ENCODE data around the gene DNHD1. TPM values are rescaled to one million over a fixed set of nuclear protein-coding genes. Genes with fewer than 3 reads are reported as not detected.

DNHD1 gene
- total and polyA plus RNA-seq, 2 of the 13 experiments (the other 11 are each of a cell fraction or from before 2014, with no cell fraction given) = 2.7 to 9.3 TPM

DNA sequence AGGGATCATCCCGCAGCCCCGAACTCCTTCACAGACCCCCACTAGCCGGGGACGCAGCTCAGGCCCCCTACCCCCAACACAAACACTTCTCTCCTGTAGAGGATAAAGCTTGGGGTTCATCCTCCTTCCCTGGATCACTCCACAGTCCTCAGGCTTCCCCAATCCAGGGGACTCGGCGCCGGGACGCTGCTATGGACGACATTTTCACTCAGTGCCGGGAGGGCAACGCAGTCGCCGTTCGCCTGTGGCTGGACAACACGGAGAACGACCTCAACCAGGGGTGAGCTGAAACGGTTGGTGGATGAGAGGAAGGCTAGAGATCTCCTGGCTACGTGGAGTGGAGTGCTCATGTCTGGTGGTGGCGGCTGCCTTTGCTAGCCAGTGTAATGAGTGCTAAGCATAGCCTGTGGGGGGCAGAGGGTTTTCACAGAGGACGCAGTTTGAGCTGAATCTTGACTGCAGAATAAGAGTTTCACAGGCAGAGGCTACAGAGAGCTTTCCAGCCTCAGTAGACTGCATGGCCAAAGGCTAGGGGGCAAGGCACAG, 107.1 kb downstream of the DNHD1 start (continued):
- TF ChIP-seq ZNF747 (CRISPR knock-in tag; IDR thresholded peaks at IDR 0.05; ENCODE audit: borderline replicate concordance) (peak; percentile 46; the same call in 1 of the 2 replicates), RORA (CRISPR knock-in tag; IDR thresholded peaks at IDR 0.05) (no peak), ZNF562 (CRISPR knock-in tag; IDR thresholded peaks at IDR 0.05; ENCODE audit: borderline replicate concordance) (no peak), RARA (CRISPR knock-in tag; IDR thresholded peaks at IDR 0.05) (no peak), ZNF253 (CRISPR knock-in tag; IDR thresholded peaks at IDR 0.05; ENCODE audit: borderline replicate concordance) (no peak), IRX3 (CRISPR knock-in tag; IDR thresholded peaks at IDR 0.05; ENCODE audit: borderline replicate concordance, low read depth) (no peak), ZKSCAN5 (CRISPR knock-in tag; IDR thresholded peaks at IDR 0.05) (no peak), SP5 (CRISPR knock-in tag; IDR thresholded peaks at IDR 0.05; ENCODE audit: borderline replicate concordance, low read depth) (no peak; the same call in 1 of the 2 replicates), ATAD3A (CRISPR knock-in tag; IDR thresholded peaks at IDR 0.05) (no peak), MED1 (CRISPR knock-in tag; IDR thresholded peaks at IDR 0.05) (no peak; the same call in 1 of the 2 replicates), ZFP90 (CRISPR knock-in tag; IDR thresholded peaks at IDR 0.05; ENCODE audit: borderline replicate concordance) (peak; percentile 91), YEATS4 (CRISPR knock-in tag; IDR thresholded peaks at IDR 0.05; ENCODE audit: borderline replicate concordance) (no peak), ZNF496 (CRISPR knock-in tag; IDR thresholded peaks at IDR 0.05; ENCODE audit: insufficient replicate concordance) (no peak), JUN (CRISPR knock-in tag; IDR thresholded peaks at IDR 0.05) (no peak), KAT7 (CRISPR knock-in tag; IDR thresholded peaks at IDR 0.05; ENCODE audit: borderline replicate concordance) (no peak)
- TF ChIP-seq, protein P1, sequence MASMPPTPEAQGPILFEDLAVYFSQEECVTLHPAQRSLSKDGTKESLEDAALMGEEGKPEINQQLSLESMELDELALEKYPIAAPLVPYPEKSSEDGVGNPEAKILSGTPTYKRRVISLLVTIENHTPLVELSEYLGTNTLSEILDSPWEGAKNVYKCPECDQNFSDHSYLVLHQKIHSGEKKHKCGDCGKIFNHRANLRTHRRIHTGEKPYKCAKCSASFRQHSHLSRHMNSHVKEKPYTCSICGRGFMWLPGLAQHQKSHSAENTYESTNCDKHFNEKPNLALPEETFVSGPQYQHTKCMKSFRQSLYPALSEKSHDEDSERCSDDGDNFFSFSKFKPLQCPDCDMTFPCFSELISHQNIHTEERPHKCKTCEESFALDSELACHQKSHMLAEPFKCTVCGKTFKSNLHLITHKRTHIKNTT (CRISPR knock-in tag; IDR thresholded peaks at IDR 0.05) = no peak
- TF ChIP-seq, protein P2, sequence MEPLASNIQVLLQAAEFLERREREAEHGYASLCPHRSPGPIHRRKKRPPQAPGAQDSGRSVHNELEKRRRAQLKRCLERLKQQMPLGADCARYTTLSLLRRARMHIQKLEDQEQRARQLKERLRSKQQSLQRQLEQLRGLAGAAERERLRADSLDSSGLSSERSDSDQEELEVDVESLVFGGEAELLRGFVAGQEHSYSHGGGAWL (CRISPR knock-in tag; IDR thresholded peaks at IDR 0.05) = no peak
- TF ChIP-seq, protein P3, sequence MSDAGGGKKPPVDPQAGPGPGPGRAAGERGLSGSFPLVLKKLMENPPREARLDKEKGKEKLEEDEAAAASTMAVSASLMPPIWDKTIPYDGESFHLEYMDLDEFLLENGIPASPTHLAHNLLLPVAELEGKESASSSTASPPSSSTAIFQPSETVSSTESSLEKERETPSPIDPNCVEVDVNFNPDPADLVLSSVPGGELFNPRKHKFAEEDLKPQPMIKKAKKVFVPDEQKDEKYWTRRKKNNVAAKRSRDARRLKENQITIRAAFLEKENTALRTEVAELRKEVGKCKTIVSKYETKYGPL (CRISPR knock-in tag; IDR thresholded peaks at IDR 0.05) = no peak
- TF ChIP-seq, protein P4, sequence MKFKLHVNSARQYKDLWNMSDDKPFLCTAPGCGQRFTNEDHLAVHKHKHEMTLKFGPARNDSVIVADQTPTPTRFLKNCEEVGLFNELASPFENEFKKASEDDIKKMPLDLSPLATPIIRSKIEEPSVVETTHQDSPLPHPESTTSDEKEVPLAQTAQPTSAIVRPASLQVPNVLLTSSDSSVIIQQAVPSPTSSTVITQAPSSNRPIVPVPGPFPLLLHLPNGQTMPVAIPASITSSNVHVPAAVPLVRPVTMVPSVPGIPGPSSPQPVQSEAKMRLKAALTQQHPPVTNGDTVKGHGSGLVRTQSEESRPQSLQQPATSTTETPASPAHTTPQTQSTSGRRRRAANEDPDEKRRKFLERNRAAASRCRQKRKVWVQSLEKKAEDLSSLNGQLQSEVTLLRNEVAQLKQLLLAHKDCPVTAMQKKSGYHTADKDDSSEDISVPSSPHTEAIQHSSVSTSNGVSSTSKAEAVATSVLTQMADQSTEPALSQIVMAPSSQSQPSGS (CRISPR knock-in tag; IDR thresholded peaks at IDR 0.05) = no peak
- TF ChIP-seq, protein P5, sequence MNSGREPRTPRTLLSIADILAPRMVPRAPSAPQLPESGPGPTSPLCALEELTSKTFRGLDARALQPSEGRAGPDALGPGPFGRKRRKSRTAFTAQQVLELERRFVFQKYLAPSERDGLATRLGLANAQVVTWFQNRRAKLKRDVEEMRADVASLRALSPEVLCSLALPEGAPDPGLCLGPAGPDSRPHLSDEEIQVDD (CRISPR knock-in tag; IDR thresholded peaks at IDR 0.05; ENCODE audit: borderline replicate concordance) = no peak; the same call in 1 of the 2 replicates
- TF ChIP-seq, protein P6, sequence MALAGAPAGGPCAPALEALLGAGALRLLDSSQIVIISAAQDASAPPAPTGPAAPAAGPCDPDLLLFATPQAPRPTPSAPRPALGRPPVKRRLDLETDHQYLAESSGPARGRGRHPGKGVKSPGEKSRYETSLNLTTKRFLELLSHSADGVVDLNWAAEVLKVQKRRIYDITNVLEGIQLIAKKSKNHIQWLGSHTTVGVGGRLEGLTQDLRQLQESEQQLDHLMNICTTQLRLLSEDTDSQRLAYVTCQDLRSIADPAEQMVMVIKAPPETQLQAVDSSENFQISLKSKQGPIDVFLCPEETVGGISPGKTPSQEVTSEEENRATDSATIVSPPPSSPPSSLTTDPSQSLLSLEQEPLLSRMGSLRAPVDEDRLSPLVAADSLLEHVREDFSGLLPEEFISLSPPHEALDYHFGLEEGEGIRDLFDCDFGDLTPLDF (CRISPR knock-in tag; IDR thresholded peaks at IDR 0.05) = no peak

All from HepG2 (cell line).